ENCODE data around the gene FAM171A2.

The FAM171A2 gene

GRCh38 chr17:44356241-44356640, 7.4 kb downstream of the FAM171A2 start:
- H3K27ac ChIP-seq, result no peak overlapping the region
- no peak for TF ChIP-seq CTCF (conservative IDR thresholded peaks at IDR 0.05)
- TF ChIP-seq ZFX (IDR thresholded peaks at IDR 0.05), result no peak

- H3K27ac ChIP-seq, result no peak overlapping the region
- TF ChIP-seq ZFX (IDR thresholded peaks at IDR 0.05) (no peak), CTCF (conservative IDR thresholded peaks at IDR 0.05) (no peak)
Measured at GRCh38 chr17:44355642-44356099, 8.0 kb downstream of the FAM171A2 start.

GRCh38 chr17:44354582-44355561, 8.8 kb downstream of the FAM171A2 start:
- TF ChIP-seq ZFX (IDR thresholded peaks at IDR 0.05) (no peak), CTCF (conservative IDR thresholded peaks at IDR 0.05) (no peak)

GRCh38 chr17:44353672-44354331, 9.9 kb downstream of the FAM171A2 start:
- H3K27ac ChIP-seq, result no peak overlapping the region
- TF ChIP-seq CTCF (conservative IDR thresholded peaks at IDR 0.05) (no peak), ZFX (IDR thresholded peaks at IDR 0.05) (no peak)

More at GRCh38 chr17:44354582-44355561, 8.8 kb downstream of the FAM171A2 start:
- H3K27ac ChIP-seq, result no peak overlapping the region

- no peak overlapping the region for H3K27ac ChIP-seq
- TF ChIP-seq ZFX (IDR thresholded peaks at IDR 0.05) (no peak), CTCF (conservative IDR thresholded peaks at IDR 0.05) (no peak)
Measured at GRCh38 chr17:44352828-44353671, 10.6 kb downstream of the FAM171A2 start.

- TF ChIP-seq ZFX (IDR thresholded peaks at IDR 0.05) (no peak), CTCF (conservative IDR thresholded peaks at IDR 0.05) (no peak)
- no peak overlapping the region for H3K27ac ChIP-seq
Measured at GRCh38 chr17:44351961-44352827, 11.5 kb downstream of the FAM171A2 start.

Data from C4-2B (cell line).